Neural crest cell (in vitro differentiated cells): Measurements from ENCODE around the gene PNPLA7. TPM values are rescaled to one million over a fixed set of nuclear protein-coding genes. Genes with fewer than 3 reads are reported as not detected.

Experiments used
- DNase-seq: peaks from one replicate; pipeline ENCODE4 v3.0.0; 2021; ENCODE audit warnings: low read depth, mixed read lengths, low spot score
- H3K27ac Mint-ChIP-seq: one replicate; pipeline ENCODE4 v1.8.0; 2021; ENCODE audit warnings: mild to moderate bottlenecking, mixed read lengths; ENCODE audit not compliant: unreplicated experiment
- H3K27me3 Mint-ChIP-seq: 2 replicates; pipeline ENCODE4 v1.8.0; 2021; ENCODE audit warnings: low read depth, mild to moderate bottlenecking, mixed read lengths
- H3K36me3 Mint-ChIP-seq: 2 replicates; pipeline ENCODE4 v1.8.0; 2021; ENCODE audit warnings: low read depth, mild to moderate bottlenecking, mixed read lengths
- H3K4me1 Mint-ChIP-seq: 2 replicates; pipeline ENCODE4 v1.8.0; 2021; ENCODE audit warnings: mixed read lengths
- H3K4me3 Mint-ChIP-seq: one replicate; pipeline ENCODE4 v1.8.0; 2021; ENCODE audit warnings: mild to moderate bottlenecking, mixed read lengths
- H3K9me3 Mint-ChIP-seq: 2 replicates; pipeline ENCODE4 v1.8.0; 2021; ENCODE audit warnings: mixed read lengths
- total RNA-seq: library from RNA; stranded (reverse); gene quantifications from 2 replicates; pipeline ENCODE4 v1.2.1, GENCODE V29; 2021
- TF ChIP-seq, protein P1 (sequence below): fragments of 200-600 bp; sonication (generic); conservative IDR thresholded peaks from 2 replicates; pipeline ENCODE4 v1.5.0; 2021; ENCODE audit warnings: antibody characterized with exemption, mild to moderate bottlenecking

The PNPLA7 gene
- total RNA-seq, 1 donor from 2014 or later = 2.2 TPM

DNA sequence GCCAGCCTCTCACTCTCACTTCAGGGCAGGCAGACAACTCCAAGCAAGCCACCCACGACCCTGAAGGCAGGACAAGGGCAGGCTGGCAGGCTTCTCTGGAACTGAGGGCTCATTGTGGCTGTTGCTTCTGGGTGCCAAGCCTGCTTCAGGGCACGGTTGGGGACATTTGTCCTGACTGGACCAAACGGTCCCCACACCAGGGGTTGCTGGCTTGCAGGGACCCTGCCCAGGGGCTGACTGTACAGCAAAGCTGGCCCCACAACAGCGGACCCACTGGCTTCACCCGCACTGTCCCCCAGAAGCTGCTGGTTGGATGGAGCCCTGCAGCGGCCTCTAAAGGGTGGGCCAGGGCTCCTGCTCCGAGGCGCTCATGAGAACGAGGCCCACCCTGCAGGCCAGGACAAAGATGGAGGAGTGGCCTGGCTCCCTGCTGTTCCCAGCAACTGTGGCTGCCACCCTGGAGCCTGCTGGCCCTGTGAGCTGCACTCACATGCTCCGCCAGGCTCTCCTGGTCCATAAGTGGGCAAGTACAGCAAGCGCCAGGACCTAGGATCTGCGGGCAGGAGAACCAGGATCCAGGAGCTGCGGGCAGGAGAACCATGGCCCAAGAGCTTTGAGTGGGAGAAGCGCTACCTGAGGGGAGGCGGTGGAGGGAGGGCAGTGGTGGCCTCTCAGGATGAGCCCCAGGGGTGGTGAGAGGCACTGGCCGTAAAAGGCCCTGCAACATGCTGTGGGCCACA is 56.7 kb downstream of the PNPLA7 start:
- Mint-ChIP-seq H3K9me3 (no peaks in the 10 kb centered on the region), H3K4me1 (no peaks in the 10 kb centered on the region), H3K4me3 (no peak overlapping the region), H3K27me3 (no peaks in the 10 kb centered on the region), H3K27ac (no peak overlapping the region), H3K36me3 (no peaks in the 10 kb centered on the region)
- TF ChIP-seq, protein P1, sequence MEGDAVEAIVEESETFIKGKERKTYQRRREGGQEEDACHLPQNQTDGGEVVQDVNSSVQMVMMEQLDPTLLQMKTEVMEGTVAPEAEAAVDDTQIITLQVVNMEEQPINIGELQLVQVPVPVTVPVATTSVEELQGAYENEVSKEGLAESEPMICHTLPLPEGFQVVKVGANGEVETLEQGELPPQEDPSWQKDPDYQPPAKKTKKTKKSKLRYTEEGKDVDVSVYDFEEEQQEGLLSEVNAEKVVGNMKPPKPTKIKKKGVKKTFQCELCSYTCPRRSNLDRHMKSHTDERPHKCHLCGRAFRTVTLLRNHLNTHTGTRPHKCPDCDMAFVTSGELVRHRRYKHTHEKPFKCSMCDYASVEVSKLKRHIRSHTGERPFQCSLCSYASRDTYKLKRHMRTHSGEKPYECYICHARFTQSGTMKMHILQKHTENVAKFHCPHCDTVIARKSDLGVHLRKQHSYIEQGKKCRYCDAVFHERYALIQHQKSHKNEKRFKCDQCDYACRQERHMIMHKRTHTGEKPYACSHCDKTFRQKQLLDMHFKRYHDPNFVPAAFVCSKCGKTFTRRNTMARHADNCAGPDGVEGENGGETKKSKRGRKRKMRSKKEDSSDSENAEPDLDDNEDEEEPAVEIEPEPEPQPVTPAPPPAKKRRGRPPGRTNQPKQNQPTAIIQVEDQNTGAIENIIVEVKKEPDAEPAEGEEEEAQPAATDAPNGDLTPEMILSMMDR = no peak
- no peak for DNase-seq

DNA sequence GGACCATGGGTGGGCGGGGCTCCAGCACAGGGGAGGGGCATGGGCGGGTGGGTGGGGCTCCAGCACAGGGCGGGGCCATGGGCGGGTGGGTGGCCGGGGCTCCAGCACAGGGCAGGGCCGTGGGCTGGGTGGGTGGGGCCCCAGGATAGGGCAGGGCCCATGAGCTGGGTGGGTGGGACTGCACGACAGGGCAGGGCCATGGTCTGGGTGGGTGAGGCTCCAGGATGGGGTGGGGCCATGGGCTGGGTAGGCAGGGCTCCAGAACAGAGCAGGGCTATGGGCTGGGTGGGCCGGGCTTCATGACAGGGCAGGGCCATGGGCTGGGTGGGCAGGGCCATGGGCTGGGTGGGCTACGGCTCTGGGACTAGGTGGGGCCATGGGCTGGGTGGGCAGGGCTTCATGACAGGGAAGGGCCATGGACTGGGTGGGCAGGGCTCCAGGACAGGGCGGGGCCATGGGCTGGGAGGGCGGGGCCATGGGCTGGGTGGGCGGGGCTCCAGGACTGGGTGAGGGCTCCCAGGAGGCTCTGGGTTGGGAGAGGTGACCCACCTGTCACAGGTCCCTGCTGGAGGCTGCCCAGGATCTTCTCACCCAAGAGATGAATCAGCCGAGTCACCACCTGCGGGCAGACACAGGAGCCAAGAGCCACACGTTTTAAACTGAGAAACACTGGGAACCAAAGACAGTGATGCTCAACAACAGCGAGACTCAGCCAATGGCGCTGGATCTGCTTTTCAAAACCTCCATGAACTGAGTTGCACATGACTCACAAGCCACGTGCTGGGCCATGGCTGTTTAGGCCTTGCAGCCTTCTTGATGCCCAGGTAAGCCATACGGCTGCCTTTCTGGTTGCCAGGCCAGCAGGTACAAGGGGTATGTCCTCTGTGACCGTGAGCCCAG is 57.5 kb downstream of the PNPLA7 start:
- Mint-ChIP-seq H3K4me3 (no peak overlapping the region), H3K4me1 (no peaks in the 10 kb centered on the region), H3K27me3 (no peaks in the 10 kb centered on the region), H3K36me3 (no peaks in the 10 kb centered on the region), H3K27ac (no peak overlapping the region), H3K9me3 (no peaks in the 10 kb centered on the region)
- no peak for DNase-seq
- TF ChIP-seq, protein P1 = no peak

DNA sequence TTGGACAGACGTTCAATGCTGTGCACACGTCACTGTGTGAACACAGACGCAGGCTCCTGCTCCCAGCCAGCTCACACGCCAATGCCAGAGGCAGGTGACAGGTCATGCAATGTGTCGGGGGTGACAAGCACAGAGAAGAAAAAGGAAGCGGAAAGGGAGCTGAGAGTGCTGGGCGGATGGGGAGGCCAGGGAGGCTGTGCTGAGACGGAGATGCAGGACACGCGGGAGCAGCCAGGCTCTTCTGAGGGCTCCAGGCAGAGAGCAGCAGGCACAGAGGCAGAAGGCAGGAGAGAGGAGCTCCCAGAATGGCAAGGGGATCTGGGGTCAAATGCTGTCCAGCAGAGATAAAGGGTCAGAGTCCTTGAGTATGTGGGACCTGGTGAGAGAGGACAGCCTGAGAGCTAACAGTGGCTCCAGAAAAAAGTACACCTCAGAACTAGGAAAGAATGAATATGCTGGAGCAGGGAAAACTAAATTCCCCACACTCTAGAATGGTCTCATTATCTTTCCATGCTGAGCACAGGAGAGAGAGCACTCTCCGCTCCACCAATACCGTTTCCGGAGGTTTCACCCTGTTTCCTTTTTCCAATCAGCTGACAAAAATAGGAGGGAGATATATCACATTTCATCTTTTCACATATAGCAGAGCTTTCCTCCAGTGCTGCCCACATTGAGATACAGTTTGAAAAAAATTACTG is 58.3 kb downstream of the PNPLA7 start:
- DNase-seq = no peak
- no peaks in the 10 kb centered on the region for H3K4me1 Mint-ChIP-seq
- H3K36me3 Mint-ChIP-seq = no peaks in the 10 kb centered on the region
- no peaks in the 10 kb centered on the region for H3K9me3 Mint-ChIP-seq
- H3K27me3 Mint-ChIP-seq = no peaks in the 10 kb centered on the region
- TF ChIP-seq, protein P1 = no peak
- no peak overlapping the region for H3K27ac Mint-ChIP-seq
- no peak overlapping the region for H3K4me3 Mint-ChIP-seq

DNA sequence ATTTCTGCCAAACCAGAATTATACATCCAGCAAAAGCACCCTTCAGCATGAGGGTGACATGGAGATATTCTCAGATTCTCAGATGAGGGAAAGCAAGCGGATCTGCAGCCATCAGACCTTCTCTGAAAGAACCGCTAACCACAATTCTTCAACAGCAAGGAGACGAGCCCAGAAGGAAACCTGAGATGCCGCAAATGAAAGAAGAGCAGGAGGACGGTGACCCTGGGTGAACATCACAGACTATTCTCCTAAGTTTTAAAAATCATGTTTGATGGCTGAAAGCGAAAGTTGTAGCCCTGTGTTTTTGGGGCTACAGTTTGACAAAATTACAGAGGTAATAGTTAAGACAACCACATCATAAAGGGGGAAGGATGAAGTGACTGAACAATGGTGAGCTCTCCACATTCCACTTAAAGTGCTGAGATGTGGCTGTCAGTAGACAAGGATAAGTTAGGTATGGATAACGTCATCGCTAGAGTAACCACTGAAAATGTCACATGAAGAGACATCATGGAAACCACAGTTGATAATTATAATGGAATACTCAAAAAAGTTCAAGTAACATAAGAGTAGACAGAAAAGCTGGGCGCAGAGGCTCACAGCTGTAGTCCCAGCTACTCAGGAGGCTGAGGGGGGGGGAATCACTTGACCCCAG is 59.5 kb downstream of the PNPLA7 start:
- TF ChIP-seq, protein P1 = no peak
- Mint-ChIP-seq H3K27ac (no peak overlapping the region), H3K27me3 (no peaks in the 10 kb centered on the region), H3K4me1 (no peaks in the 10 kb centered on the region), H3K36me3 (no peaks in the 10 kb centered on the region), H3K9me3 (no peaks in the 10 kb centered on the region), H3K4me3 (no peak overlapping the region)
- DNase-seq = no peak

DNA sequence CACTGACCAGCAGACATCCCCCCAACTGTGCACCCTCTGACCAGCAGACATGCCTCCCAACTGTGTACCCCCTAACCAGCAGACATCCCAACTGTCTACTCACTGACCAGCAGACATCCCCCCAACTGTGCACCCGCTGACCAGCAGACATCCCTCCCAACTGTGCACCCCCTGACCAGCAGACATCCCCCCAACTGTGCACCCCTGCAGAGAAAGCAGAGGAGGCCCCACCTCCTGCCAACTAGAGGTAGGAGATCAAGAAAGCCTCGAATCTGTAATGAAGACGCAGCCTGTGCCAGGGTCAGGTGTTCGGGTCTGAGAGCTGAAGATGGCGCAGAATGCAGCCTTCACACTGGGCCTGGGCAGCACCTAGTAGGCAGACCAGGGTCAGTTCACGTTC is 61.3 kb downstream of the PNPLA7 start:
- H3K27ac Mint-ChIP-seq = no peak overlapping the region

More for the DNA sequence above, 61.3 kb downstream of the PNPLA7 start:
- Mint-ChIP-seq H3K36me3 (no peaks in the 10 kb centered on the region), H3K9me3 (no peaks in the 10 kb centered on the region), H3K4me3 (no peak overlapping the region), H3K4me1 (no peaks in the 10 kb centered on the region), H3K27me3 (no peaks in the 10 kb centered on the region)
- DNase-seq = no peak
- TF ChIP-seq, protein P1 = no peak
